Stimulated activated naive CD8-positive, alpha-beta T cell treated with anti-CD3 and anti-CD28 coated beads, Interleukin-15, Interleukin-2, amounts not matched to agents 100 ng/mL and 50 ng/mL, for 24 hours (primary cell): ENCODE data around the gene IPPK.

Source experiments
- H3K27ac Mint-ChIP-seq: one replicate; pipeline ENCODE4 v1.8.0; 2021; ENCODE audit warnings: mild to moderate bottlenecking, mixed read lengths
- H3K27me3 Mint-ChIP-seq: one replicate; pipeline ENCODE4 v1.8.0; 2021; ENCODE audit warnings: mixed read lengths
- H3K36me3 Mint-ChIP-seq: one replicate; pipeline ENCODE4 v1.8.0; 2021; ENCODE audit warnings: low read depth, mixed read lengths
- H3K4me1 Mint-ChIP-seq: one replicate; pipeline ENCODE4 v1.8.0; 2021; ENCODE audit warnings: low read depth, mixed read lengths
- H3K4me3 Mint-ChIP-seq: one replicate; pipeline ENCODE4 v1.8.0; 2021; ENCODE audit warnings: mild to moderate bottlenecking, mixed read lengths
- H3K9me3 Mint-ChIP-seq: one replicate; pipeline ENCODE4 v1.8.0; 2021; ENCODE audit warnings: mixed read lengths

IPPK gene

GRCh38 chr9:92655366-92655765, 14.6 kb downstream of the IPPK start:
- no peak overlapping the region for H3K27ac Mint-ChIP-seq
- no peaks in the 10 kb centered on the region for H3K27me3 Mint-ChIP-seq
- no peaks in the 10 kb centered on the region for H3K9me3 Mint-ChIP-seq
- H3K4me3 Mint-ChIP-seq, result no peak overlapping the region
- H3K36me3 Mint-ChIP-seq, result peaks cover 27% of the 10 kb centered on the region
- no peaks in the 10 kb centered on the region for H3K4me1 Mint-ChIP-seq

- Mint-ChIP-seq H3K27me3 (no peaks in the 10 kb centered on the region), H3K4me1 (no peaks in the 10 kb centered on the region), H3K4me3 (no peak overlapping the region), H3K36me3 (peaks cover 27% of the 10 kb centered on the region), H3K9me3 (no peaks in the 10 kb centered on the region), H3K27ac (no peak overlapping the region)
These were observed 15.2 kb downstream of the IPPK start for GRCh38 chr9:92654481-92655301.

- no peaks in the 10 kb centered on the region for H3K4me1 Mint-ChIP-seq
- no peaks in the 10 kb centered on the region for H3K27me3 Mint-ChIP-seq
- H3K27ac Mint-ChIP-seq, result no peak overlapping the region
- no peak overlapping the region for H3K4me3 Mint-ChIP-seq
- no peaks in the 10 kb centered on the region for H3K9me3 Mint-ChIP-seq
- peaks cover 37% of the 10 kb centered on the region for H3K36me3 Mint-ChIP-seq
These were observed 17.5 kb downstream of the IPPK start for GRCh38 chr9:92652461-92652860.

GRCh38 chr9:92650839-92651621, 18.9 kb downstream of the IPPK start:
- Mint-ChIP-seq H3K27ac (no peak overlapping the region), H3K36me3 (peaks cover 40% of the 10 kb centered on the region), H3K9me3 (no peaks in the 10 kb centered on the region), H3K4me1 (no peaks in the 10 kb centered on the region), H3K4me3 (no peak overlapping the region), H3K27me3 (no peaks in the 10 kb centered on the region)

GRCh38 chr9:92650296-92650695, 19.6 kb downstream of the IPPK start:
- Mint-ChIP-seq H3K9me3 (no peaks in the 10 kb centered on the region), H3K4me1 (no peaks in the 10 kb centered on the region), H3K27me3 (no peaks in the 10 kb centered on the region), H3K27ac (no peak overlapping the region), H3K36me3 (peaks cover 47% of the 10 kb centered on the region), H3K4me3 (no peak overlapping the region)

- Mint-ChIP-seq H3K9me3 (no peaks in the 10 kb centered on the region), H3K27ac (no peak overlapping the region), H3K27me3 (no peaks in the 10 kb centered on the region), H3K4me1 (no peaks in the 10 kb centered on the region), H3K36me3 (peaks cover 56% of the 10 kb centered on the region), H3K4me3 (no peak overlapping the region)
These were observed 20.9 kb downstream of the IPPK start for GRCh38 chr9:92649007-92649406.

- Mint-ChIP-seq H3K4me3 (no peak overlapping the region), H3K4me1 (no peaks in the 10 kb centered on the region), H3K27ac (no peak overlapping the region), H3K9me3 (no peaks in the 10 kb centered on the region), H3K36me3 (peaks cover 61% of the 10 kb centered on the region), H3K27me3 (no peaks in the 10 kb centered on the region)
These were observed 21.4 kb downstream of the IPPK start for GRCh38 chr9:92648474-92648971.

GRCh38 chr9:92647671-92648473, 22.1 kb downstream of the IPPK start:
- H3K27ac Mint-ChIP-seq, result no peak overlapping the region
- H3K9me3 Mint-ChIP-seq, result no peaks in the 10 kb centered on the region

GRCh38 chr9:92645041-92645440, 24.9 kb downstream of the IPPK start:
- Mint-ChIP-seq H3K9me3 (no peaks in the 10 kb centered on the region), H3K27ac (no peak overlapping the region), H3K27me3 (no peaks in the 10 kb centered on the region), H3K4me1 (no peaks in the 10 kb centered on the region), H3K4me3 (no peak overlapping the region), H3K36me3 (peaks cover 76% of the 10 kb centered on the region)

More at GRCh38 chr9:92647671-92648473, 22.1 kb downstream of the IPPK start:
- Mint-ChIP-seq H3K36me3 (peaks cover 62% of the 10 kb centered on the region), H3K4me3 (no peak overlapping the region), H3K27me3 (no peaks in the 10 kb centered on the region), H3K4me1 (no peaks in the 10 kb centered on the region)

- Mint-ChIP-seq H3K27ac (no peak overlapping the region), H3K4me3 (no peak overlapping the region), H3K4me1 (no peaks in the 10 kb centered on the region), H3K36me3 (peaks cover 73% of the 10 kb centered on the region), H3K27me3 (no peaks in the 10 kb centered on the region), H3K9me3 (no peaks in the 10 kb centered on the region)
These were observed 25.7 kb downstream of the IPPK start for GRCh38 chr9:92644278-92644677.

- no peaks in the 10 kb centered on the region for H3K4me1 Mint-ChIP-seq
These were observed 27.4 kb downstream of the IPPK start for GRCh38 chr9:92642564-92642963.

GRCh38 chr9:92642041-92642451, 27.9 kb downstream of the IPPK start:
- no peaks in the 10 kb centered on the region for H3K27me3 Mint-ChIP-seq
- no peaks in the 10 kb centered on the region for H3K9me3 Mint-ChIP-seq
- no peak overlapping the region for H3K27ac Mint-ChIP-seq
- H3K4me3 Mint-ChIP-seq, result no peak overlapping the region
- H3K36me3 Mint-ChIP-seq, result peaks cover 70% of the 10 kb centered on the region
- H3K4me1 Mint-ChIP-seq, result no peaks in the 10 kb centered on the region

More at GRCh38 chr9:92642564-92642963, 27.4 kb downstream of the IPPK start:
- no peaks in the 10 kb centered on the region for H3K9me3 Mint-ChIP-seq
- no peak overlapping the region for H3K4me3 Mint-ChIP-seq
- H3K27ac Mint-ChIP-seq, result no peak overlapping the region
- H3K36me3 Mint-ChIP-seq, result peaks cover 70% of the 10 kb centered on the region
- H3K27me3 Mint-ChIP-seq, result no peaks in the 10 kb centered on the region

GRCh38 chr9:92641092-92641809, 28.7 kb downstream of the IPPK start:
- no peak overlapping the region for H3K27ac Mint-ChIP-seq

GRCh38 chr9:92640398-92641091, 29.4 kb downstream of the IPPK start:
- Mint-ChIP-seq H3K36me3 (peaks cover 63% of the 10 kb centered on the region), H3K27me3 (no peaks in the 10 kb centered on the region), H3K9me3 (no peaks in the 10 kb centered on the region), H3K4me1 (no peaks in the 10 kb centered on the region), H3K4me3 (no peak overlapping the region), H3K27ac (no peak overlapping the region)

More at GRCh38 chr9:92641092-92641809, 28.7 kb downstream of the IPPK start:
- Mint-ChIP-seq H3K27me3 (no peaks in the 10 kb centered on the region), H3K4me1 (no peaks in the 10 kb centered on the region), H3K9me3 (no peaks in the 10 kb centered on the region), H3K36me3 (peaks cover 63% of the 10 kb centered on the region), H3K4me3 (no peak overlapping the region)
